Testis (tissue), 3 donors: ENCODE measurements around the gene UNC13D. TPM values are rescaled to one million over a fixed set of nuclear protein-coding genes. Genes with fewer than 3 reads are reported as not detected.

Experiments
- DNase-seq: peaks from one replicate; pipeline ENCODE4 v3.0.0-alpha.2; 2019
- H3K27ac ChIP-seq, 2 donors: fragments of 200-600 bp; sonication (generic); one replicate each; pipeline ENCODE4 v1.5.1; 2019
- H3K27me3 ChIP-seq: fragments of 200-600 bp; sonication (generic); one replicate; pipeline ENCODE4 v1.5.1; 2019
- H3K36me3 ChIP-seq: fragments of 200-600 bp; sonication (generic); one replicate; pipeline ENCODE4 v1.5.1; 2017; ENCODE audit warnings: low read depth; ENCODE audit errors: missing control alignments
- H3K4me1 ChIP-seq: fragments of 200-600 bp; sonication (generic); one replicate; pipeline ENCODE4 v1.5.1; 2019
- H3K4me3 ChIP-seq, 2 donors: fragments of 200-600 bp; sonication (generic); one replicate each; pipeline ENCODE4 v1.5.1; 2017 to 2019
- H3K9me3 ChIP-seq: fragments of 200-600 bp; sonication (generic); one replicate; pipeline ENCODE4 v1.5.1; 2017
- CTCF ChIP-seq, 3 experiments: fragments of 450-650 bp in 2 of 3; fragments of 200-600 bp in 1 of 3; sonication (generic) in 1 of 3; IDR thresholded peaks; one replicate each; pipeline ENCODE4 v1.5.1; 2016 to 2019; ENCODE audit warnings: antibody characterized with exemption in 3 of 3, mild to moderate bottlenecking in 2 of 3, moderate library complexity in 1 of 3
- POLR2A ChIP-seq: fragments of 450-650 bp; IDR thresholded peaks from one replicate; pipeline ENCODE4 v1.6.1; 2017; ENCODE audit warnings: antibody characterized with exemption, mild to moderate bottlenecking, moderate library complexity
- WGBS, 2 donors: methylation state at CpG; one replicate each; pipeline ENCODE4 v1.1.5; 2018; 5-methylcytosine and 5-hydroxymethylcytosine counted together
- intact Hi-C: fragments of 100-400 bp; cut with DNase I; formaldehyde crosslinking; loops from one replicate; pipeline ENCODE4 v1.15.1; 2023; ENCODE audit warnings: low total_unique reads
- polyA plus RNA-seq: library from polyadenylated mRNA; stranded (reverse); fragments of 350-450 nt; fragmentation: Illumina TruSeq; extraction: RNeasy Lipid Tissue Mini Kit (QIAGEN cat#74804); gene quantifications from one replicate; pipeline ENCODE4 v1.2.3, GENCODE V29; 2014; ENCODE audit warnings: low read depth, low replicate concordance; ENCODE audit not compliant: insufficient read depth
- total RNA-seq, 2 donors: library from RNA; depleted of rRNA; stranded (reverse); fragments of >200 nt; gene quantifications; one replicate each; pipeline ENCODE4 v1.2.3, GENCODE V29; 2016

UNC13D gene
- total and polyA plus RNA-seq, 3 donors from 2014 or later, result 10.2 to 20.4 (median 15.0) TPM

GRCh38 chr17:75856062-75856756, 12.0 kb upstream of the UNC13D start:
- Histone ChIP-seq H3K4me3 (peak overlapping the region; percentile 75 to 87), H3K4me1 (peaks cover 21% of the 10 kb centered on the region), H3K36me3 (no peaks in the 10 kb centered on the region), H3K27ac (peak overlapping the region; percentile 94 to 97), H3K9me3 (no peaks in the 10 kb centered on the region), H3K27me3 (no peaks in the 10 kb centered on the region)
- WGBS, 2 donors, result 2% methylated on average over 13 to 17 of the region's 24 CpGs
- TF ChIP-seq POLR2A (no peak), CTCF (IDR thresholded peaks at IDR 0.05) (no peak)
- intact Hi-C loops, result no loop called here
- DNase-seq, result peak; percentile 61

- Histone ChIP-seq H3K27ac (peak within 1 kb of the TSS; percentile 96 to 97), H3K9me3 (no peaks in the 10 kb centered on the region), H3K27me3 (no peaks in the 10 kb centered on the region), H3K4me3 (peak within 1 kb of the TSS; percentile 75 to 87), H3K4me1 (peaks cover 21% of the 10 kb centered on the region), H3K36me3 (no peaks in the 10 kb centered on the region)
- DNase-seq, result peak; percentile 100
- 0 to 1% methylated on average over 24 to 35 of the region's 58 CpGs for WGBS, 2 donors
- intact Hi-C loops, result no loop called here
- TF ChIP-seq CTCF (IDR thresholded peaks at IDR 0.05) (peak; percentile 48 to 66 (median 61)), POLR2A (peak; percentile 99)
Observed at GRCh38 chr17:75855310-75856061, 11.3 kb upstream of the UNC13D start, which contains the start of gene WBP2. WBP2 (minus strand) TSS chr17:75855335; CDS start chr17:75855297, 38 bp downstream.

- peak overlapping the region; percentile 96 to 97 for H3K27ac ChIP-seq
- H3K9me3 ChIP-seq, result no peaks in the 10 kb centered on the region
- no peaks in the 10 kb centered on the region for H3K27me3 ChIP-seq
- TF ChIP-seq CTCF (IDR thresholded peaks at IDR 0.05) (no peak), POLR2A (no peak)
- H3K4me3 ChIP-seq, result peak overlapping the region; percentile 75 to 87
- intact Hi-C loops, result no loop called here
- WGBS, 2 donors, result 0 to 1% methylated on average over 14 to 19 of the region's 19 CpGs
- peaks cover 25% of the 10 kb centered on the region for H3K4me1 ChIP-seq
- no peaks in the 10 kb centered on the region for H3K36me3 ChIP-seq
- DNase-seq, result no peak
Observed at GRCh38 chr17:75854881-75855309, 10.7 kb upstream of the UNC13D start.

GRCh38 chr17:75854101-75854748, 10.0 kb upstream of the UNC13D start:
- no peaks in the 10 kb centered on the region for H3K27me3 ChIP-seq
- no peaks in the 10 kb centered on the region for H3K36me3 ChIP-seq
- peak overlapping the region; percentile 75 to 87 for H3K4me3 ChIP-seq
- H3K27ac ChIP-seq, result peak overlapping the region; percentile 96 to 97
- WGBS, 2 donors, result 11 to 15% methylated on average over 7 of the region's 7 CpGs
- H3K4me1 ChIP-seq, result peaks cover 31% of the 10 kb centered on the region
- intact Hi-C loops, result no loop called here
- DNase-seq, result peak; percentile 58
- no peaks in the 10 kb centered on the region for H3K9me3 ChIP-seq
- TF ChIP-seq POLR2A, result no peak
- TF ChIP-seq CTCF (IDR thresholded peaks at IDR 0.05), result no peak
